Measurements from ENCODE around the gene PRSS21. TPM values are rescaled to one million over a fixed set of nuclear protein-coding genes. Genes with fewer than 3 reads are reported as not detected.
A peak's percentile ranks its signal among the peaks of the same experiment; 100 is the strongest.

PRSS21 gene
- total RNA-seq, 4 donors from 2014 or later: 1.6 to 1.9 TPM; not detected in 2

- intact Hi-C loops (cut with DNase I; ENCODE audit: low total_unique reads): no loop called here
- Histone ChIP-seq H3K4me3 (no peak overlapping the region), H3K9me3 (no peaks in the 10 kb centered on the region), H3K36me3 (no peaks in the 10 kb centered on the region), H3K27ac (no peak overlapping the region), H3K4me1 (peaks cover 0 to 4% (median 0%) of the 10 kb centered on the region in 4 donors), H3K27me3 (peaks cover 11% of the 10 kb centered on the region)
- TF ChIP-seq CTCF (IDR thresholded peaks at IDR 0.05) (no peak), POLR2A (IDR thresholded peaks at IDR 0.05) (no peak), EP300 (IDR thresholded peaks at IDR 0.05; ENCODE audit: low read depth) (no peak), POLR2AphosphoS5 (IDR thresholded peaks at IDR 0.05) (no peak)
- in situ Hi-C loops (cut with MboI; ENCODE audit: low pct_ligation_motif_present in 1 of 4, low pct_unique_long_range_greater_than_20kb in 1 of 4, low sequenced_read_pairs in 3 of 4): no loop called here
- DNase-seq: peak; percentile 5
- WGBS, 2 donors (ENCODE audit: low coverage in 1 of 2): 85 to 100% methylated on average over 2 to 10 of the region's 10 CpGs
These were observed 1.3 kb downstream of the PRSS21 start for GRCh38 chr16:2818272-2818876.

GRCh38 chr16:2819179-2819938 lies 2.3 kb downstream of the PRSS21 start:
- H3K27me3 ChIP-seq: peaks cover 11% of the 10 kb centered on the region
- H3K4me1 ChIP-seq: peaks cover 0 to 4% (median 0%) of the 10 kb centered on the region in 4 donors
- no peak overlapping the region for H3K27ac ChIP-seq
- peak; percentile 3 for DNase-seq
- no peaks in the 10 kb centered on the region for H3K36me3 ChIP-seq
- intact Hi-C loops (cut with DNase I; ENCODE audit: low total_unique reads): no loop called here
- in situ Hi-C loops (cut with MboI; ENCODE audit: low pct_ligation_motif_present in 1 of 4, low pct_unique_long_range_greater_than_20kb in 1 of 4, low sequenced_read_pairs in 3 of 4): no loop called here
- WGBS, 2 donors (ENCODE audit: low coverage in 1 of 2): 89 to 96% methylated on average over 5 to 18 of the region's 18 CpGs
- no peaks in the 10 kb centered on the region for H3K9me3 ChIP-seq
- TF ChIP-seq CTCF (IDR thresholded peaks at IDR 0.05): no peak
- no peak for TF ChIP-seq POLR2AphosphoS5 (IDR thresholded peaks at IDR 0.05)
- no peak for TF ChIP-seq EP300 (IDR thresholded peaks at IDR 0.05; ENCODE audit: low read depth)
- no peak for TF ChIP-seq POLR2A (IDR thresholded peaks at IDR 0.05)
- H3K4me3 ChIP-seq: no peak overlapping the region

GRCh38 chr16:2819939-2820835 lies 3.1 kb downstream of the PRSS21 start:
- H3K4me1 ChIP-seq: peaks cover 0 to 3% (median 0%) of the 10 kb centered on the region in 4 donors
- no peak overlapping the region for H3K4me3 ChIP-seq
- in situ Hi-C loops (cut with MboI; ENCODE audit: low pct_ligation_motif_present in 1 of 4, low pct_unique_long_range_greater_than_20kb in 1 of 4, low sequenced_read_pairs in 3 of 4) (no loop called here), intact Hi-C loops (cut with DNase I; ENCODE audit: low total_unique reads) (loop anchor here (5.0 kb wide), 1 partner anchor 1522 kb away; no protein-coding TSS in a partner anchor)
- TF ChIP-seq POLR2A (IDR thresholded peaks at IDR 0.05) (no peak), CTCF (IDR thresholded peaks at IDR 0.05) (no peak)
- 20 to 73% methylated on average over 1 to 16 of the region's 17 CpGs for WGBS, 2 donors (ENCODE audit: low coverage in 1 of 2)
- no peaks in the 10 kb centered on the region for H3K9me3 ChIP-seq
- no peak overlapping the region for H3K27ac ChIP-seq
- peak; percentile 6 for DNase-seq
- peaks cover 10% of the 10 kb centered on the region for H3K27me3 ChIP-seq
- no peaks in the 10 kb centered on the region for H3K36me3 ChIP-seq
